ENCODE measurements around the gene PAEP.
"Not testable (repeated sequence)": the region's sequence is repeated elsewhere in the genome, so short reads cannot be mapped to it uniquely, and the experiment has no call there.

DNA sequence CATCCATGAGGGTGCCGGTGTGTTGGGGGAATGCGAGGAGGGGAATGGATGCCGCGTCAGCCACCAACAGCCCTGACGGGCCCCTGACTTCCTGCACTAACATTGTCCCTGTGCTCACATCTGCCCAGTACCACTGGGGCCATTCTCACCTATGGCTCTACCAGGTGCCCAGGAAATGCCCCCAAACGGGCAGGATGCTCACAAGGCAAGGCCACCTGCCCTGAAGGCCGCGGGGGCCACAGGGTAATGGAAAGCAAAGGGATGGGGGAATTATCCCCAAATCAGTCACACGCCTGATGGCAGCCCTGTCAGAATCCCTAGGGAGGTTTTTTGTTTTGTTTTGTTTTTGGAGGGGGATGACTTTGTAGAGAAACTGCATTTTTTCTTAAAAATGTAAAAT, 47.6 kb upstream of the PAEP start:
- TF ChIP-seq, protein P1, sequence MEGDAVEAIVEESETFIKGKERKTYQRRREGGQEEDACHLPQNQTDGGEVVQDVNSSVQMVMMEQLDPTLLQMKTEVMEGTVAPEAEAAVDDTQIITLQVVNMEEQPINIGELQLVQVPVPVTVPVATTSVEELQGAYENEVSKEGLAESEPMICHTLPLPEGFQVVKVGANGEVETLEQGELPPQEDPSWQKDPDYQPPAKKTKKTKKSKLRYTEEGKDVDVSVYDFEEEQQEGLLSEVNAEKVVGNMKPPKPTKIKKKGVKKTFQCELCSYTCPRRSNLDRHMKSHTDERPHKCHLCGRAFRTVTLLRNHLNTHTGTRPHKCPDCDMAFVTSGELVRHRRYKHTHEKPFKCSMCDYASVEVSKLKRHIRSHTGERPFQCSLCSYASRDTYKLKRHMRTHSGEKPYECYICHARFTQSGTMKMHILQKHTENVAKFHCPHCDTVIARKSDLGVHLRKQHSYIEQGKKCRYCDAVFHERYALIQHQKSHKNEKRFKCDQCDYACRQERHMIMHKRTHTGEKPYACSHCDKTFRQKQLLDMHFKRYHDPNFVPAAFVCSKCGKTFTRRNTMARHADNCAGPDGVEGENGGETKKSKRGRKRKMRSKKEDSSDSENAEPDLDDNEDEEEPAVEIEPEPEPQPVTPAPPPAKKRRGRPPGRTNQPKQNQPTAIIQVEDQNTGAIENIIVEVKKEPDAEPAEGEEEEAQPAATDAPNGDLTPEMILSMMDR (conservative IDR thresholded peaks at IDR 0.05) = not testable (repeated sequence)
- TF ChIP-seq ZFX (IDR thresholded peaks at IDR 0.05) = not testable (repeated sequence)
